Measurements from ENCODE around the gene CYP1B1.
"Not testable (repeated sequence)": the region's sequence is repeated elsewhere in the genome, so short reads cannot be mapped to it uniquely, and the experiment has no call there.

The CYP1B1 gene

DNA sequence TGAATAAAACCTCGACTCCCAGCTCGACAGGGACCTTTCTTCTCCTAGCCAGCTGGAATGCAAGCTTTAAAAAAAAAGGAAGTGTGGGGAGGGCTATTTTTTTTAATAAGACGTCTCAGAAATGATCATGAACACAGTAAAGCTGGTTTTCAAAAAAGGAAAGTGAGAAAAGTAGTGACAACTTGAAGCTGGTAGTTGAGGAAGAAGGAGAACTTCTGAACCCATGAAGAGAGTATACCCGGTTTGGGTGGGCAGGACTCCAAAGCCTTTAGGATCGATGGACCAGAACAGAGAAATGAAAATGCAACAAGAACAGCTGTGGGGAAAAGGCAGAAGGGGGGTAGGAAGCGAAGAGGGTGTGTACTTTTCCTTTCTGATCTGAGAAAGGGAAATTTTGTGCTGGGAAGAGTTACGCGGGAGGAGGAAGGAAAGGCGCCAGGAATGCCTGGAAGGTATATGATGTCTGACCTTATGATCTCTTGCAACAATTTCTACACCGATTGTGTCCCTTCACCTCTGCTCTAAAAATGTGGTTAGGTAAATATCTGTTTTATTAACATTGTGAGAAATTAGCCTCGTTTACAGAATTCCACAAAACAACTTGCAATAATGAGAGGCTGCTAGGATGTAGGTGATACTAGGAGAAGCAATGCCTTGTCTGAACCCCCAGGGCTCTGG is 22.6 kb upstream of the CYP1B1 start:
- DNase-seq = no peak

DNA sequence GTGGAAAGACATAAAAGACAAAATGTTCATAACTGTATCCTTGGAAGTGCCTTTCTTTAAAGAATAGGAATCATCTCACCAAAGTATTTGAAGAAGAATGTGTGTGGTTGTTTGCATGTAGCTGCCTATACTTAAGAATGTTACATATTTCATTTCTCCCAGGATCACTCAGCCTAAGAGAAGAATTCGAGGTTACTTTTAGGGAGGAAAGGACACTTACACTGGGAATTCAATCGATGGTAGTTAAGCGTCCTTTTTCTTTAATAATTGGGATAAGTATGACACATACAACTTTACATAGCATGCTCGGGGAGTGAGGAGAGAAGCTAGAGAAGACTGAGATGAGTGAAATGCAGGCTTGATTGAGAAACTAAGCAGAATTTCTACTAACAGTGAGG is 22.0 kb upstream of the CYP1B1 start:
- DNase-seq = no peak

- no peak for DNase-seq
Measured at GRCh38 chr2:38097258-38097987, 21.5 kb upstream of the CYP1B1 start.

GRCh38 chr2:38095996-38096861 is 20.3 kb upstream of the CYP1B1 start:
- DNase-seq = no peak

DNA sequence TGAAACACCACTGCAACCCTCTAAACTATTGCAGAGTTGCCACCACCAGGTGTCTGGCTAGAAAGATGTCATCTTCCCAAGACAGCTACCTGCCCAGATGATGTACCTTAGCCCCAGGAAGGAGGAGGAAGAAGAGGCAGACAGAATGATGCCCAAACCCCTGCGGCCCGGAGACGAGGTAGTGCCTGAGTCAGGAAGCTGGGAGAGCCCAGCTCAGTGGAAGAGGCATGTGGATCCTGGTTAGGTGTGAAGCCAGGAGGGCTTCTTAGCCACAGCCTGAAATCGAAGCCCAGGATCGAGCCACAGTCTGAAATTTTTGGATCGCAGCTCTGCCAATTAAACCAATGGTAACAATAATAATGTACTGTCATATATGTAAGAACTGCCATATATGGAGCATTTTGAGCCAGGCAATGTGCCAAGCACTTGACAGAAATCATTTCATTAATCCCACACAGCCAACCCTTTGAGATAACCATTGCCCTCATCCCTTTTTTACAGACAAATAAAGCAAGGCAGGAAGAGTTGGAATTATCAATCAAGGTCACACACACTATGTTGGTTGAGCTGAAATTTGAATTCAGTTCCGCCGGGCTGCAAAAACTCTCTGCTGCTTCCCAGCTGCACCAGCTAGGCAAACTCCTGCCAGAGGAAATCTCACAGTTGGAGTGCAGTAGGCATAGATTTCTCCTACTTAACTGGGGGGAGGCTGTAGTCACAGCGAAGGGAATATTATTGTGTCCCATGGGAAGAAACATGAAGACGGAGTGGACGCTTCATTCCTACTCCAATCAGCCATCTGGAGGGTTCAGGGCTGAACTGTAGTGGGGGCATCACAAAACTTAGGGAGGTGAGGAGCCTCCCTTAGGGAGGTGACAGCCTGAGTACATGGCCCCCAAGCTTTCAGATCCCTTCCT is 19.4 kb upstream of the CYP1B1 start:
- no peak for DNase-seq

GRCh38 chr2:38093527-38094165 is 17.7 kb upstream of the CYP1B1 start:
- no peak for DNase-seq

- no peak for DNase-seq
Measured at GRCh38 chr2:38092196-38092902, 16.4 kb upstream of the CYP1B1 start.

DNA sequence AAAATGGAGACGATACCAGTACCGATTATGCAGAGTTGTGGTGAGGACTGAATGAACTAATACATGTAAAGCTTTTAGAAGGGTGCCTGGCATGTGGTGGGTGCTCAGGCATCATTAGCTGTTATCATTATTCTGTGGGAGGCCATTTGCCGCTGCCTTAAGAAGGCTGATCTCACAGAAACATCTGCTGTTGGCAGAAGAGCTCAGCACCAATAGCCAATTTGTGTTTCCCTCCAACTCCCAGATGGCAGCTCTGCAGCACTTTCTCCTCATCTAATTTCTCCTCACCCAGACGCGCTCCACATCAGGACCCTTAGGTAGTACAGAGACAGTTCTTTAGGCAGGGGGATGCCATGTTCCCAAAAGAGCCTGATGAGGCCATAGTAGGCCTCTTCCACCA is 15.8 kb upstream of the CYP1B1 start:
- no peak for DNase-seq

GRCh38 chr2:38090928-38091327 is 15.0 kb upstream of the CYP1B1 start:
- no peak for DNase-seq

- not testable (repeated sequence) for DNase-seq
Measured at GRCh38 chr2:38090212-38090611, 14.3 kb upstream of the CYP1B1 start.

DNA sequence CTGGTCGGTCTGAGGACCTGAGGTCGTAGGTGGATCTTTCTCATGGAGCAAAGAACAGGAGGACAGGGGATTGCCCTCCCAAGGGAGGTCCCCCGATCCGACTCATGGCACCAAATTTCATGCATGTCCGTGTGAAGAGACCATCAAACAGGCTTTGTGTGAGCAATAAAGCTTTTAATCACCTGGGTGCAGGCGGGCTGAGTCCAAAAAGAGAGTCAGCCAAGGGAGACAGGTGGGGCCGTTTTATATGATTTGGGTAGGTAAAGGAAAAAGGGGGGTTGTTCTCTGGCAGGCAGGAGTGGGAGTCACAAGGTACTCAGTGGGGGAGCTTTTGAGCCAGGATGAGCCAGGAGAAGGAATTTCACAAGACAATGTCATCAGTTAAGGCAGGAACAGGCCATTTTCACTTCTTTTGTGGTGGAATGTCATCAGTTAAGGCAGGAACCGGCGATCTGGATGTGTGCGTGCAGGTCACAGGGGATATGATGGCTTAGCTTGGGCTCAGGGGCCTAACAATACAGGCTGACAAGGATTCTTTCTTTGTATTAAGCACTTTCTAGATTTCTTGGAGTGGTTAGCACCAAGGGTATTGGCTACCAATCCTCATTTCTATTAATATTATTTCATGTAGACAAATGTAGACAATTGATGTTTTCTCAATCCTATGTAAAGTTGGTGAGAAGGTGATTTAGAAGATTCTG is 10.2 kb upstream of the CYP1B1 start:
- DNase-seq = not testable (repeated sequence)

- DNase-seq = not testable (repeated sequence)
Measured at GRCh38 chr2:38084556-38084955, 8.6 kb upstream of the CYP1B1 start.

GRCh38 chr2:38082727-38083126 is 6.8 kb upstream of the CYP1B1 start:
- not testable (repeated sequence) for DNase-seq

DNA sequence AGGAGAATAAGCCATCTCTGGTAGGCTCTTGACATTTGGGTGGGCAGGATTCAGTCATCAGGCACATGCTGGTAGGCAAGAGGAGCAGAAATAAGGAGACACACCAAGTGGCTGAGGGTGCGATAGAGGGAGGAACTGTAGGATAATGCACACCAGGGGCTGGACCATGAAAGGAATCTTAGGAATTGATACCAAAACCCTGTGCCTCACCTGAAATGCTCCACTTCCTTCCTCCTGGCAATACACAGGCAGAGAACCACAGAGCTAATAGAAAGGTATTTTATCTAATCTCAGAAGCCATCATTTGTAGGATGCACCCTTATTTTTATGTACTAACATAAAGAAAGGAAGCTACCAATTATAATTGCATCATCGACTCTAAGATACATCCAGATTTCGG is 4.4 kb upstream of the CYP1B1 start:
- DNase-seq = no peak

- no peak for DNase-seq
Measured at GRCh38 chr2:38079116-38080052, 3.4 kb upstream of the CYP1B1 start.

DNA sequence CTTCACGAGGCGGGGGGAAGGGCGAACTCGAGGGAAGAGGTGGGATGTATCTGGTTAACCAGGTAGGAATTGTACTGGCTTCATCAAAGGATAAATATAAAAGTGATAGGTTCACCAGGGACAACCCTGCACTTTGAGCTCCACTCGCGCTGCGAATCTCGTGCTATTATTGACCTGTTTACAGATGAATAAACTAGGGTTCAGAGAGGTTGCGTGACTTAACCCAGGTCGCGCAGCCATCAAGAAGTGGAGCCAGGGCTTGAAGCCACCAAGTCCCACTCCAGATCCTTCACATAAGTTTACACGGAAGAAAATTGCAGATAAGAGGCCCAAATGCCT is 1.4 kb upstream of the CYP1B1 start:
- DNase-seq = no peak

DNA sequence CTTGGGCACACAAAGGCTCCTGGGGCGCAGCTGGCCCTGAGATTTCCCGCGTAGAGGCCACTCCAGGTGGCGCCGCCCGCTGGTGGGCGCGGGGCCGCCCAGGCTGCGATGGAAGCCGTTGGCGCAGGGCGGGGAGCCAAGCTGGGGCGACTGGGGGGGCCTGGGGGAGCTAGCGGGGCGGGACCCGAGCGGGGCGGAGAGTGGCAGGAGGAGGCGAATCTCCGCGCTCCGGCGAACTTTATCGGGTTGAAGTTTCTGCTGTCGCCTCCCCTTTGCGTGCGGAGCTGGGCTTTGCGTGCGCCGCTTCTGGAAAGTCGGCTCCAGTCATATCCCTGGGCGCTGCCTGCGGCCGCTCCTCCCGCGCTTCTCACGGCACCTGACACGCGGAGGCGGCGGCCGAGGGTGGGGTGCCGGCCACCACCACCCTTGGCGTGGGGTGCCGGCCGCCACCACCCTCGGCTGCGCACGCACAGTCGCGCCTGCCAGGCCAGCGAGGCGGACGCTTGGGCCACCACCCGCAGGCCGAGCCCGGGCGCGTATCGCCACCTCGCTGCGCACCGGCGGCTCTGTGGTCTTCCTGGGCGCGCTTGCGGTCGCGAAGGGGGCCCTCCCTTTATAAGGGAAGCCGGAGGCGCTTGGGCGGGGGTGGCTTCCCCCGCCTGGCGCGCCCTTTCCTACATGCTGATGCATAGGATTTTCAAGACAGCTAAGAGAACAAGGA is 919 bp upstream of the CYP1B1 start:
- DNase-seq = no peak

- no peak for DNase-seq
Measured at GRCh38 chr2:38076152-38076709, 280 bp upstream of the CYP1B1 start.

Data from NCI-H2029 treated with DMSO at 0.1 percent for 48 hours (cell line).